Measurements from ENCODE around the gene CCDC33.

The CCDC33 gene

GRCh38 chr15:74235962-74236361 lies at the start of gene CCDC33:
Gene CCDC33 (plus strand): TSS chr15:74236326. CDS start chr15:74236720, 394 bp downstream.
- no peak for DNase-seq (ENCODE audit: low read depth)

DNA sequence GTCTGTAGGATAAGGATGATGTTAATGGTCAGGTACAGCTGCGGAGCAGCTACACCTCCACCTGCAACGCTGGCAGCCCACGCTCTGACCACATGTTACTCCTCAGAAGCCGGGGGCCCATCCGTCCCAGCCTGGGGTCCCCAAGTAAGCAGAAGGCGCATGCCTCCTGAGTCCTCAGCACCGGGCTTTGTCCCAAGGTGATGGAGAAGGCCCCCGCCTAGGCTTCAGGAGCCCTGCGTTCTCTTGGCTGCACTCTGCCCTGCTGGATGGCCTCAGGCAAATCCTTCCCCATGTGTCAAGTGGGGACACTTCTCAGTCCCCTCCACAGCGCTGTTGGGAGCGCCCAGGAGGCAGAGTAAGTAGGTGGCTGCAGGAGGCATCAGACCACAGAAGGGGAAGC lies 47.9 kb upstream of the CCDC33 start:
- no peak for DNase-seq (ENCODE audit: low read depth)

DNA sequence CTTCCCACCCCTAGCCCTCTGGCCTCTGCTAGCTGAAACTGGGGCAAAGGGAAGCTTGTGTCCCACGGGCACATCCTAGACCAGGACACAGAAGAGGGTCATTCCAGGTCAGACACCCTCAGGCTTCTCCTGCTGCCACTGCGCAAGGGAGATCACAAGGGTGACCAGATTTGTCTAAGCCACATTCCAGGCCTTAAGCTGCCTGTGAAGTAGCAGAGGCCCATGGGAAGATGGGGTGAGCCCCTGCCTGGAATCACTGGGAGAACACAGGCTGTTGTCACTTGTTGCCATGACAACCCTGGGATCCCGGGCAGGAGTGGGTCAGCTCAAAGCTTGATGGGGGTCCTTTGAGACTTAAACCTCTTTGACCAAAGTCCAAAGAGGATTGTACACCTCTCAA lies 44.3 kb upstream of the CCDC33 start:
- DNase-seq (ENCODE audit: low read depth) = no peak

- DNase-seq (ENCODE audit: low read depth) = no peak
Measured at GRCh38 chr15:74192751-74193150, 43.4 kb upstream of the CCDC33 start.

- no peak for DNase-seq (ENCODE audit: low read depth)
Measured at GRCh38 chr15:74193299-74193718, 42.8 kb upstream of the CCDC33 start.

DNA sequence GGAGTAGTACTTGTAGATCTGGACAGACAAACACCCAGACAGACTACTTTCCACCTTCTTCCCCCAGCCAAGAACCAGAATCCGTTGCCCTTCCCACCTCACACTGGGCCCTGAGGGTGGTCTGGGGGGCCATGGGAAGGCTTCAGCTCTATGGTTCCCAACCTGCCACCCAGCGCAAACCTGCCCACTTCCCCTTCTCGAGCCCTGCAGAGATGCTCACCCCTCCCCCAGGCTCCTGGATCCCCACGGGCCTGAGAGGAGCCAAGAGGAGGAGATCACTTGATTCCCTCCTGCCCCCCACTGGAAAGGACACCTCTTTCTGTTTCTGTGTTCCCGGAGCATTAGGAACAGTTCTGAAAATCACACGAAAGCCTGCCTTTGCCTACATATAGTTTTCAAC lies 42.2 kb upstream of the CCDC33 start:
- no peak for DNase-seq (ENCODE audit: low read depth)

GRCh38 chr15:74194572-74195559 lies 41.3 kb upstream of the CCDC33 start:
- DNase-seq (ENCODE audit: low read depth) = no peak

DNA sequence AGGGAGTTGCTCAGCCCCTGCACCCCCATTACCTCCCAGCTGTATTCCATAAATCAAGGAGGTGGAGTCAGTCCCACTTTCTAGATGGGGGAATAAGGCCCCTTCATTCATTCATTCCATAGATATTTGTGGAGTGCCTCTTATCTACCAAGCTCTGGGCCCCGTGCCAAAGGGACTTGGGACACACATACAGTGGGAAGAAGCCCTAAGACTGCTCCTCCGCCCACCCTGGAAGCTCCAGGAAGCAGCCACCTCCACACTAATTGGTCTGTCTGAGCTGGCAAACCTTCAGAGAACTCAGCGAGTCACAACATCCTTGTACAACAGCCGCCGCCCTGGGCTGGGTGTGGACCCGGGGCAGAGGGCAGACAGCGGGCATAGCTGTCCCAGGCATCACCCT lies 40.0 kb upstream of the CCDC33 start:
- DNase-seq (ENCODE audit: low read depth) = no peak

DNA sequence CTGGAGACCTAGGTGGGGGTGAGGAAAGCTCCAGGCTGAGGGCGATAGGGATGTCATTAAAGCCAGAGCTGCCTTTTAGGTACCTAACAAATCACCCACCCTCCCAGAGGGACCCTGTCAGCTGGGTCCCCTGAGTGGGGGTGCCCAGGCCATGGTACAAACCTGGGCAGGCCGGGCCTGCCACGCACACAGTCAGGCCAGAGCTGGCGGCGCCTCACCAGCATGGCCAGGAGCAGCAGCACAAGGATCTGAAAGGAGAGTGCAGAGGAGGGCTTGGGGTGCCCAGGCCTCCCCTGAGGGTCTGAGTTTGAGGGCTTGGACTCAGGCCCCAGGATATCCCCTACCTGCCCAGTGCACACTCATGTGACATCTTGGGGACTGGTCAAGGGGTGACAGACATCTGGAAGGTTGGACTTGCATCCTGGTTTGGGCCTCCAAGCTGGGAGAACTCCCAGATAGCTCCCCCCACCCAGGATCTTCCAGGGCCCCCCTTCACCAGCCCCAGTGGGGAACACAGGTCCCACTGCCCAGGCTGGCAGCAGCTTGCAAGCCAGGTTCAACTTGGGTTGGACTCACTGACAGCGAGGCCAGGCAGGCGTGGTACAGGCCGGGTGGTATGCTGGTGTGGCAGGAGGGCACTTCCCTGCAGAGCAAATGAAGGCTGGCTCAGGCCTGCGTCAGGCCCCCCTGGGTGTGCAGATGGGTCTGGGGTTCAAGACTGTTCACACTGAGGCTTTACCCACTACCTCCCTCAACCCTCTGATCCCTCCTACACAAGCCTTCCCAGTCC lies 38.8 kb upstream of the CCDC33 start:
- no peak for DNase-seq (ENCODE audit: low read depth)

GRCh38 chr15:74199297-74199652 lies 36.9 kb upstream of the CCDC33 start:
- DNase-seq (ENCODE audit: low read depth) = no peak

GRCh38 chr15:74200412-74200815 lies 35.7 kb upstream of the CCDC33 start:
- no peak for DNase-seq (ENCODE audit: low read depth)

DNA sequence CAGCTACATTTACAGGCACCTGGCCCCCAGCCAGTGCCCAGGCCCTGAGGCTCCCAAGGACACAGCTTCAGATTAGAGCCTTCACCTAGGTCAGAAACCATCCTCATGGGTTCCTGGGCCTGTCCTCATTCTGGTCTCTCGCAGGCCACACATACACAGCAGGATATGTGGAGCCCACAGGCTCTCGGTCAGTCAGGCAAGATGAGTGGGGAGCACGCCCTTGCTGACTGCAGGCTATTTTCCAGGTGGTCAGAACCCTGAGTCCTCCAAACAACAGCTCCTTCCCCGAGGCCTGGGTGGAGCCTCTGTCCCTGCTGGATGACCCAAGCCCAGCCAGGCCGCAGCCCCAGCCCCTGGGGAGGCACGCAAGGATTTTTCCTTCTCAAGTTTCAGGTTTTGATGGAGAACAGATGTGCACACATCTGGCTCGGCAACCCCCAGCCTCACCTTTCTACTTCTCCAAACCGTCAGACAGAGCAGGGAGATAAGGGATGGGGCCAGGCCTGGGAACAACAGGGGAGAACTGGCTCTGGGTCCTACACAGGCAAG lies 35.2 kb upstream of the CCDC33 start:
- no peak for DNase-seq (ENCODE audit: low read depth)

DNA sequence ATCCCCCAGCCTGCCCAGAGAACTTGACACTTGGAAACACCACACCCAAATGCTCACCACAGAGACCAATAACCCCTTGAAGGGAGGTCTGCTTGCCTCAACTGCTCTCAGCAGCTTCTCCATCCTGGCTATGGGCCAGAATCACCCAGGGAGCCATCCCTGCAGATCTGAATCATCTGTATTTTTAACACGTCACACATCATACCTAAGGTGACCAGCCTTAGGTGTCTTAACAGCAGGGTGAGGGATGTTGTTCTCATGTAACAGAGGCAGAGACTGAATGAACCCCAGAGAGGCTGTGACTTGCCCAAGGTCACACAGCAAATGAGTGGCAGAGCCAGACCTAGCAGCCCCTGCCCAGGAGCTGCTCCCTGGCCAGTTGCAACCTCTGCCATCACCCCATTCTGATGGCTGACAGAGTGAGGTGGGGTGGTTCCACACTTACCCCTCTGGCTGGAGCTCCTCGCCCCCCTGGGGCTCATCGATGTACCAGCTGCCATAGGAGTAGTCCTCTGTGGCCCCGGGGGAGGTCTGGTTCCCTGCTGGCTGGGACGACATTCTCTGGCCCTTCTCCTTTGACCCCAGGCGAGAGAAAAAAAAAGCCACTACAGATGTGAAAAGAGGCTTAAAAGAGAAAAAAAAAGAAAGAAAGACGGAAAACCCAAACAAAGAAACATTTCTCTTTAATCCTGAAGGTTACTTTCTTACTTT lies 34.3 kb upstream of the CCDC33 start:
- no peak for DNase-seq (ENCODE audit: low read depth)

DNA sequence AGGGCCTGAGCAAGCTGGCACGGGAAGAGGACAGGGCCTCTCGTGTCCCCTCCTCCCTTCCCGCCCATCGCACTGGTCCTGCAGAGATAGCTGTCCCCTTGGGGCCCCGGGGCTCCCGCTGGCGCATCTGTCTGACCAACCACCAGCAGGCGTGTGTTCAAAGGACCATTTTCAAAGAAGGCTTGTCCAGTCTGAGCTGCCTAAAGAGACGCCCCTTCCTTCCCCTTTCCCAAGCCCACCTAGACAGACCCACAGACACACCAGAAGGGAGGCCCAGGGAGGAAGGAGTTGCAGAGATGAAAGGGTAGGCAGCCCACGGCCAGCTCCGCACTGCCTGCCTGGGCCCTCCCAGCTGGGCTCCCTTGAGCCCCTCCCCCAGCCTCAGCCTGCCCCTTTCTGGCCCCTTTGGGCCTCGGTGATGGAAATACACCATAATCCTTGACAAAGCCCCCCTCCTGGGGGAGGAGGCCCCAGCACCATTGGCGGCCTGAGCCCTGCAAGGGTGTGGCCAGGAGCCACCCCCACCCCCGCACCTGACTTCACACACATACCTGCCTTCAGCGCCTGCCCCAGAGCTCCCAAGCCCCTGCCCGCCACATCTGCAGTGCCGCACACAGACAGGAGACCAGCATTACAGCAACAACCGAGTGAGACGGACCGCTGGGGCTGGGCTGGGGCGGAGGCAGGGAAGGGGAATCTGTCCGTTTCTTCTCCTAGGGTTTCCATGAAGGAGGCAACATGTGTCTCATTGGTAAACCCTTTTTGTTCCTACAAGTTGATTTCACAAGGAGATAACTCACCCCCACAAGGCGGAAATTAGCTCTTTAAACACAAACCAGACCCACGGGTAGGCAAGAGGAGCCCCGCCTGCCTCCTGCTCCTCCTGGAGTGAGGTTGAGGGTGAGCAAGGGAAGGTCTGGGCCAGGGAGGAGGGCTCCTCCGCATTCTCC lies 33.4 kb upstream of the CCDC33 start, which contains the start of gene STRA6:
TSS of gene STRA6 (minus strand) at position 336 of the 950 bp plus-strand sequence. CDS start 520 bp downstream, outside the sequence.
- DNase-seq (ENCODE audit: low read depth) = no peak

DNA sequence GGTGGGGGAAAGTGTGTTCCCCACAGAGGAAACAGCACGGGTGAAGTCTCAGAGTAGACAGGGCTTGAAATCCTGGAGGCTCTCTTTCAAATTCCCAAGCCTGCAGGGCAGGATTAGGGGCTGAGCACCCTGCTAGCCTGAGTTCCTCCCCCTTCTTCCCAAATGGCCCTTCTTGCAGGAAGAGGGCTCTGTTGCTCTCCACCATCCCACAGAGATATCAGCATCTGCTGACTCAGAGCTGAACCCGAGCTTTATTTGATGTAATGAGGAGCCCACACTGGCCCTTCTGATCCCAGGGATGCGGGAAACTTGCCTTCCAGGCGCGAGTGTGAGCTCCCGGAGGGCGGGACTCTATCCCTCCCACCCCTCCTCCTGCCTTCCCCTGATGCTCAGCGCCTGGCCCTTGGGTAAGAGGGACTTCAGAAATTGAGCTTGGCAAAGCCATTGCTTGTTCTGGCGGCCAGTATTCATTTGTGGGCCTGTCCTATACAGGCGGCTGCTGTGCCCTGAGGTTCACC lies 32.2 kb upstream of the CCDC33 start:
- DNase-seq (ENCODE audit: low read depth) = no peak

DNA sequence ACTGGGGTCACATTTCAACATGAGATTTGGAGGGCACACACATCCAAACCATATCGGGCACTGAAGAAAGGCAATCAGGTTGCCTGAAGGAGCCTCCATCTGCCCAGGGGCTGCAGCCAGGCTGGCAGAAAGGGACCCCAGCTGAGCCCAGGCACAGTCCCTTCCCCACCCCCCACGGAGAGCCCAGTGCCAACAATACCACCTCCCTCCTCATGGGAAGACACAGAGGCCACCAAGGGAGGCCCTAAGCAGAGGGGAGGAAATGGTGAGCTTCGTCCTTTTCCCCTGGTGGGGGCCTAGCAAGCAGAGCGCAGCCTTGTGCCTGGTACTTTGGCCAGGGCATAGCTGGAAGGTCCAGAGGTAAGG lies 30.6 kb upstream of the CCDC33 start:
- no peak for DNase-seq (ENCODE audit: low read depth)

GRCh38 chr15:74206801-74207281 lies 29.3 kb upstream of the CCDC33 start:
- DNase-seq (ENCODE audit: low read depth) = no peak

GRCh38 chr15:74207652-74208440 lies 28.3 kb upstream of the CCDC33 start:
- DNase-seq (ENCODE audit: low read depth) = no peak

DNA sequence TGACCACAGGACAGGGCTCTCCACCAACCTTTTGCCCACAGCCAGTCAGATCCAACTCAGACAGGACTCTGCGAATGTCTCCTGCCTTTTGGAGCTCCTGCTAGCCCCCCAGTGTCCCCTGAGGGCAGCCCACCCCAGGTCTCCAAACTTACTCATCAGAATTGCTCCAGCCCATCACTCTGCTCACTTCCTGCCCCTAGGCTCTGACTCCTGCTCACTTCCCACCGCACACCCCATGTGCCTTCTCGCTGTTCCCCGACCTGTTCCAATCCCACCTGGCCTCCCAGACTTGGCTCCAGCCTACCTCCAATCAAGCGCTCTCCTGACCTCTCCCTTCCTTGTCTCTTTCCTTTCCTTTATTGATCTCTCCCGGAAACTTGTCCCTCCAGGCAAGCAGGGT lies 27.6 kb upstream of the CCDC33 start:
- no peak for DNase-seq (ENCODE audit: low read depth)
